Liver (tissue), 9 donors: ENCODE measurements around the gene F5. TPM values are rescaled to one million over a fixed set of nuclear protein-coding genes. Genes with fewer than 3 reads are reported as not detected.

Experiments used
- DNase-seq: peaks from one replicate; pipeline ENCODE4 v3.0.0-alpha.2; 2017; ENCODE audit warnings: low spot score
- H3K27ac ChIP-seq, 2 donors: one replicate each; pipeline ENCODE4 v1.7.0; 2013; ENCODE audit warnings: inconsistent platforms in 2 of 2, low read length in 2 of 2, control low read depth in 1 of 2, low read depth in 1 of 2, mild to moderate bottlenecking in 1 of 2
- H3K27me3 ChIP-seq, 4 donors: one replicate each; pipeline versions ENCODE4 v1.6.1 to v1.7.0; 2013; ENCODE audit warnings: low read length in 3 of 4, inconsistent platforms in 1 of 4, mild to moderate bottlenecking in 1 of 4, moderate library complexity in 1 of 4; ENCODE audit not compliant: control insufficient read depth in 4 of 4, insufficient read depth in 4 of 4
- H3K36me3 ChIP-seq, 4 donors: one replicate each; pipeline versions ENCODE4 v1.6.1 to v1.7.0; 2013; ENCODE audit warnings: low read length in 3 of 4, mild to moderate bottlenecking in 3 of 4, low read depth in 1 of 4, moderate library complexity in 1 of 4; ENCODE audit not compliant: control insufficient read depth in 4 of 4, insufficient read depth in 3 of 4
- H3K4me1 ChIP-seq, 4 donors: one replicate each; pipeline versions ENCODE4 v1.6.1 to v1.7.0; 2013; ENCODE audit warnings: low read length in 3 of 4, mild to moderate bottlenecking in 3 of 4, moderate library complexity in 1 of 4; ENCODE audit not compliant: control insufficient read depth in 4 of 4, insufficient read depth in 4 of 4
- H3K4me3 ChIP-seq, 3 donors: one replicate each; pipeline versions ENCODE4 v1.6.1 to v1.7.0; 2013; ENCODE audit warnings: low read length in 3 of 3, control low read depth in 1 of 3, low read depth in 1 of 3, mild to moderate bottlenecking in 1 of 3
- H3K9ac ChIP-seq, 2 donors: one replicate each; pipeline ENCODE4 v1.7.0; 2013; ENCODE audit warnings: low read length in 2 of 2, mild to moderate bottlenecking in 2 of 2, moderate library complexity in 2 of 2, control low read depth in 1 of 2, low read depth in 1 of 2
- H3K9me3 ChIP-seq, 4 donors: one replicate each; pipeline versions ENCODE4 v1.6.1 to v1.7.0; 2013; ENCODE audit warnings: low read length in 3 of 4; ENCODE audit not compliant: control insufficient read depth in 4 of 4
- CTCF ChIP-seq: fragments of 150-350 bp; IDR thresholded peaks from 2 replicates; pipeline ENCODE4 v1.5.1; 2017; ENCODE audit warnings: improper control_type of control experiment, low read depth, low read length; ENCODE audit not compliant: missing input control
- EGR1 ChIP-seq, 2 donors: IDR thresholded peaks; 2 replicates each; pipeline ENCODE4 v1.6.1; 2016 to 2018; ENCODE audit warnings: antibody characterized with exemption in 2 of 2, low read depth in 2 of 2
- FOXA1 ChIP-seq: IDR thresholded peaks from 2 replicates; pipeline ENCODE4 v1.6.1; 2016; ENCODE audit warnings: antibody characterized with exemption
- FOXA2 ChIP-seq: IDR thresholded peaks from 2 replicates; pipeline ENCODE4 v1.6.1; 2016; ENCODE audit warnings: antibody characterized with exemption
- GABPA ChIP-seq, 2 donors: IDR thresholded peaks in 1 of 2; conservative IDR thresholded peaks in 1 of 2; 2 replicates each; pipeline ENCODE4 v1.6.1; 2016; ENCODE audit warnings: antibody characterized with exemption in 2 of 2, mild to moderate bottlenecking in 1 of 2, moderate library complexity in 1 of 2
- HNF4A ChIP-seq, 2 donors: conservative IDR thresholded peaks; 2 replicates each; pipeline ENCODE4 v1.6.1; 2016; ENCODE audit warnings: antibody characterized with exemption in 2 of 2, mild to moderate bottlenecking in 2 of 2
- HNF4G ChIP-seq: IDR thresholded peaks from 2 replicates; pipeline ENCODE4 v1.6.1; 2016; ENCODE audit warnings: antibody characterized with exemption
- JUND ChIP-seq, 2 donors: IDR thresholded peaks; 2 replicates each; pipeline ENCODE4 v1.6.1; 2016; ENCODE audit warnings: antibody characterized with exemption in 2 of 2
- MAX ChIP-seq: IDR thresholded peaks from 2 replicates; pipeline ENCODE4 v1.6.1; 2016; ENCODE audit warnings: antibody characterized with exemption
- NR2F2 ChIP-seq: IDR thresholded peaks from 2 replicates; pipeline ENCODE4 v1.6.1; 2016; ENCODE audit warnings: antibody characterized with exemption
- RAD21 ChIP-seq, 2 donors: IDR thresholded peaks; 2 replicates each; pipeline ENCODE4 v1.6.1; 2016; ENCODE audit warnings: antibody characterized with exemption in 2 of 2, mild to moderate bottlenecking in 2 of 2
- REST ChIP-seq: IDR thresholded peaks from 2 replicates; pipeline ENCODE4 v1.6.1; 2016; ENCODE audit warnings: antibody characterized with exemption, mild to moderate bottlenecking
- RXRA ChIP-seq, 2 donors: IDR thresholded peaks; 2 replicates each; pipeline ENCODE4 v1.6.1; 2017 to 2018; ENCODE audit warnings: antibody characterized with exemption in 2 of 2, mild to moderate bottlenecking in 1 of 2
- SP1 ChIP-seq: IDR thresholded peaks from 2 replicates; pipeline ENCODE4 v1.6.1; 2018; ENCODE audit warnings: antibody characterized with exemption, mild to moderate bottlenecking
- YY1 ChIP-seq: IDR thresholded peaks from 2 replicates; pipeline ENCODE4 v1.6.1; 2016; ENCODE audit warnings: antibody characterized with exemption, mild to moderate bottlenecking
- ZBTB33 ChIP-seq: IDR thresholded peaks from 2 replicates; pipeline ENCODE4 v1.6.1; 2016; ENCODE audit warnings: antibody characterized with exemption
- whole genome bisulfite sequencing: extraction: QIAGEN DNeasy Blood & Tissue Kit; methylation state at CpG from one replicate; pipeline ENCODE4 v1.1.7; 2013; 5-methylcytosine and 5-hydroxymethylcytosine counted together
- polyA plus RNA-seq, 2 donors: library from polyadenylated mRNA; stranded (reverse) in 1 of 2; unstranded in 1 of 2; fragments of 200-250 nt in 1 of 2; fragments of >200 nt in 1 of 2; fragmentation: Nextera tagmentation in 1 of 2; extraction: Ambion mirVana in 1 of 2; gene quantifications; one replicate each; pipeline versions ENCODE4 v1.2.1 to v1.2.3, GENCODE V29; 2013 to 2015
- total RNA-seq, 2 donors: library from RNA; depleted of rRNA; stranded (reverse); fragments of >200 nt; gene quantifications; one replicate each; pipeline ENCODE4 v1.2.3, GENCODE V29; 2014
- TF ChIP-seq, protein P1 (sequence below): IDR thresholded peaks from 2 replicates; pipeline ENCODE4 v1.6.1; 2016; ENCODE audit warnings: antibody characterized with exemption
- donor health status: healthy.
- donor health status: healthy.
- donor health status: healthy.
- donor health status: healthy.
- donor health status: healthy.

Gene F5
- total and polyA plus RNA-seq, 4 donors, result 86.1 to 155 (median 129) TPM

DNA sequence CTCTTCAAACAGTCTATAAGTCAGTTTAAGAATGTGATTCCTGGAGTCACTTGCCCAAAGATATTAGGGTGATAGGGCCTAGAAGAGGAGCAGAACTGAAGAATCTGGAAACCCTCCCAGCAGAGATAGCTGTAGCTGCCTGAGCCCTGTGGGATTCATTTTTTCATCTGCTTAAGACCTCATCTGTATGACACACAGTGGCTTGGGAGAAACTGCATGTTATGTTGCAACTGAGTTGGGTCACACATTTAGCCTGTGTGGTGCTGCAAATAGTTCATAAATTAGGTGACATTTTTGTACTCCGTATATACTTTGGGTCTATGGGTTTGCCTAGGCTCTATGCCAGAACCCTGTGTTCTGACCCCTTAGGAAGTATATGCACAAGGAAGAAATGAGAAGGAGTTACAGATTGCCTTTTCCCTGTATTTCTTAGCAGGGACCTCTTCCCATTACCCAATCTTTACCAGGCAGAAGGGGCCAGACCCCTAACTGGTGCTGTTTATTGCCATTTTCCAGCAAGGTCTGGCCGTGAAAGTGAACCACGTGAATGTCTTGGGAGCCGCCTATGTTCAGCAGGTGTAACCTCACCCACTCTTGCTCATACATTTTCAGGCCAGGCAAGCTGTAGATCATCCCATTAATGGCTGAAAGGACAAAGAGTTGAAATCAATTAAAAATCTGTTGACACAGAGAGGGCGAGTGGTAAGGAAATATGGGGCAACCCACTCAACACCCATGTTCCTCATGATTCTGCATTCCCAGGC, 58.6 kb downstream of the F5 start (continued):
- TF ChIP-seq ZBTB33, result no peak
- no peak for TF ChIP-seq GABPA (IDR thresholded peaks at IDR 0.05 in 1 of 2, conservative IDR thresholded peaks at IDR 0.05 in 1 of 2)
- TF ChIP-seq YY1, result no peak
- no peak for TF ChIP-seq EGR1 (IDR thresholded peaks at IDR 0.05; ENCODE audit: low read depth in 2 of 2)
- no peak for TF ChIP-seq FOXA1
- TF ChIP-seq, protein P1, sequence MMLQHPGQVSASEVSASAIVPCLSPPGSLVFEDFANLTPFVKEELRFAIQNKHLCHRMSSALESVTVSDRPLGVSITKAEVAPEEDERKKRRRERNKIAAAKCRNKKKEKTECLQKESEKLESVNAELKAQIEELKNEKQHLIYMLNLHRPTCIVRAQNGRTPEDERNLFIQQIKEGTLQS, result no peak
- no peak for TF ChIP-seq RAD21 (IDR thresholded peaks at IDR 0.05)
- no peak for TF ChIP-seq HNF4G
- no peak for TF ChIP-seq MAX
- TF ChIP-seq FOXA2, result no peak
- TF ChIP-seq NR2F2, result no peak
- no peak for TF ChIP-seq HNF4A (conservative IDR thresholded peaks at IDR 0.05)

DNA sequence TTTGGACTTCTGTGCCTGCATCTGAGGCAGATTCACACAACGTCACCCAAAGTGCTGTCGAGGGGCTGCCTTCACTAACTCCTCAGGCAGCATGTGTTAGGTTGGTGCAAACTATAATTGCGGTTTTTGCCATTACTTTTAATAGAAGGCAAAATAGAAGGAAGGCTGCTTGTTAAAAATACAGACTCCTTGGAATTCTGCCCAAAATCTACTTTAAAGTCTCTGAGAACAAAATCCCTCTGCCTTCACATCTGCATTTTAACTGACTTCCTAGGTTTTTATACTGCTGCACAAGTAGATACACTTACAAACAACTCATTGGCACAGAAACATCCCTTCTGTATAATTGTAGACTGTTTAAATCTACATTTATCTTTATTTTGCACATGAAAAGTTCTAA, 59.3 kb downstream of the F5 start:
- Histone ChIP-seq H3K27ac (no peak overlapping the region), H3K9ac (no peak overlapping the region), H3K4me1 (peaks cover 6 to 16% (median 11%) of the 10 kb centered on the region in 4 donors), H3K36me3 (peaks cover 3 to 70% (median 58%) of the 10 kb centered on the region in 4 donors), H3K9me3 (no peaks in the 10 kb centered on the region), H3K27me3 (no peaks in the 10 kb centered on the region), H3K4me3 (no peak overlapping the region)
- 89% methylated on average over 3 of the region's 3 CpGs for WGBS
- no peak for DNase-seq
- no peak for TF ChIP-seq EGR1 (IDR thresholded peaks at IDR 0.05; ENCODE audit: low read depth in 2 of 2)
- no peak for TF ChIP-seq GABPA (IDR thresholded peaks at IDR 0.05 in 1 of 2, conservative IDR thresholded peaks at IDR 0.05 in 1 of 2)
- no peak for TF ChIP-seq REST
- TF ChIP-seq SP1, result no peak
- TF ChIP-seq JUND (IDR thresholded peaks at IDR 0.05), result no peak
- TF ChIP-seq RAD21 (IDR thresholded peaks at IDR 0.05), result no peak
- TF ChIP-seq ZBTB33, result no peak
- TF ChIP-seq FOXA1, result no peak
- no peak for TF ChIP-seq HNF4A (conservative IDR thresholded peaks at IDR 0.05)
- TF ChIP-seq YY1, result no peak
- no peak for TF ChIP-seq NR2F2
- TF ChIP-seq, protein P1, result no peak
- TF ChIP-seq RXRA (IDR thresholded peaks at IDR 0.05), result no peak
- no peak for TF ChIP-seq CTCF
